GM13977 (cell line): Measurements from ENCODE around the gene RNASE12.
A peak's percentile ranks its signal among the peaks of the same experiment; 100 is the strongest.
"Not testable (repeated sequence)": the region's sequence is repeated elsewhere in the genome, so short reads cannot be mapped to it uniquely, and the experiment has no call there.

Experiments
- DNase-seq: peaks from one replicate; pipeline ENCODE4 v3.0.0; 2012; ENCODE audit warnings: low spot score
- in situ Hi-C: fragments of 300-500 bp; cut with MboI; formaldehyde crosslinking; loops from one replicate; pipeline ENCODE4 v1.12.0; 2022; ENCODE audit warnings: low sequenced_read_pairs, low pct_unique_long_range_greater_than_20kb, mixed read lengths, inconsistent platforms; ENCODE audit not compliant: unreplicated experiment
- TF ChIP-seq, protein P1 (sequence below): IDR thresholded peaks from 2 replicates; pipeline ENCODE4 v1.5.1; 2012; ENCODE audit warnings: mild to moderate bottlenecking, control low read depth; ENCODE audit not compliant: insufficient read depth; ENCODE audit errors: extremely low read depth, missing control alignments

RNASE12 gene

DNA sequence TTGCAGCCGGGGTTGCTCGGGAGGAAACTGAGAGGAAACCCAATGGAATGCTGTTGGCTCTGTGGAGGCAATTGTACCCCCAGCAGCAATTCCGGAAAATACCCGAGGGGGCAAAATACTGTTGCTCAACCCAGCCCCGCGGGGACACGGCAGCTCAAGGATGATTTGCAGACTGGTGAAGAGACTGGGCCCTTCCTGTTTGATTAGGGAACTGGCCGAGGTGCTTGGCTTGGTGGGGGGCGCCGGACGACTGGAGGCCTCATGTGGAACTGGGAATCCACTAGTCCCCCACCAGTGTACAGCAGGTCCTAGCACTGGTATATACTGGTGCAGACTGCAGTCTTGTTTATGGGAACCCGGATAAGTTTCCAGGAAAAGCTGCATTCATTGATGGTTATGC is 10.3 kb upstream of the RNASE12 start:
- TF ChIP-seq, protein P1, sequence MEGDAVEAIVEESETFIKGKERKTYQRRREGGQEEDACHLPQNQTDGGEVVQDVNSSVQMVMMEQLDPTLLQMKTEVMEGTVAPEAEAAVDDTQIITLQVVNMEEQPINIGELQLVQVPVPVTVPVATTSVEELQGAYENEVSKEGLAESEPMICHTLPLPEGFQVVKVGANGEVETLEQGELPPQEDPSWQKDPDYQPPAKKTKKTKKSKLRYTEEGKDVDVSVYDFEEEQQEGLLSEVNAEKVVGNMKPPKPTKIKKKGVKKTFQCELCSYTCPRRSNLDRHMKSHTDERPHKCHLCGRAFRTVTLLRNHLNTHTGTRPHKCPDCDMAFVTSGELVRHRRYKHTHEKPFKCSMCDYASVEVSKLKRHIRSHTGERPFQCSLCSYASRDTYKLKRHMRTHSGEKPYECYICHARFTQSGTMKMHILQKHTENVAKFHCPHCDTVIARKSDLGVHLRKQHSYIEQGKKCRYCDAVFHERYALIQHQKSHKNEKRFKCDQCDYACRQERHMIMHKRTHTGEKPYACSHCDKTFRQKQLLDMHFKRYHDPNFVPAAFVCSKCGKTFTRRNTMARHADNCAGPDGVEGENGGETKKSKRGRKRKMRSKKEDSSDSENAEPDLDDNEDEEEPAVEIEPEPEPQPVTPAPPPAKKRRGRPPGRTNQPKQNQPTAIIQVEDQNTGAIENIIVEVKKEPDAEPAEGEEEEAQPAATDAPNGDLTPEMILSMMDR: no peak
- in situ Hi-C loops: no loop called here
- DNase-seq: no peak

DNA sequence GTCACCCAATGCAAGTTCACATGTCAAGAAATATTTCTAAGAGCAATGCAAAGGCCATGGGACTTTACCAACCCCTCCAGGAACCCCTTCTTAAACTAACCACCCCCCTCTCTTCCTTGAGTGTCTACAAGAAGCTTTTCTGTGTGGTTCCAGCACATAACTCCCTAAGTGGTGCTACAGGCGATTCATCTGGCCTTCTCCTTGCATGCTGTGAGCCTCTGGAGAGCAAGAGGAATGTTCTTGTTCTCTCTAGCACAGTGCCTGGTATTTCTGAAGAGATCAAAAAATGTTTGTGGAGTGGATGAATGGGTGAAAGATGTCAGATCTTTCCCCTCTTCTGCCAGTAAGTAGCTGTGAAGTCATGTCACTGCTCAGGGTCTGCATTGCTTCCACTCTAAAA is 5.9 kb upstream of the RNASE12 start:
- in situ Hi-C loops: no loop called here
- TF ChIP-seq, protein P1: no peak
- DNase-seq: no peak

DNA sequence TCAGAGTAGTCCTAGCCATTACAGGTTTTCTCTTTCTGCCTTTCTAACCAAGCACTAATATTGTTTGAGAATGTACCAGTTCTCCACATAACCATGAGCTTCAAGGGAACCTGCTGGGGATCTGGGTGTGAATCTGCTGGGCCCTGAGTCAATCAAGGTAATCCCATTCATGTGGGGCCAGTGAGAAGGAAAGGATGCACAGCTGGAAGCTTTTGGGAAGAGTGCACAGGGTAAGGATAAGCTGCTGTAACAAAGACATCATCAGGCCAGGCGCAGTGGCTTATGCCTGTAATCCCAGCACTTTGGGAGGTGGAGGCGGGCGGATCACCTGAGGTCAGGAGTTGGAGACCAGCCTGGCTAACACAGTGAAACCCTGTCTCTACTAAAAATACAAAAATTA is 4.5 kb upstream of the RNASE12 start:
- DNase-seq, in situ Hi-C loops: not testable (repeated sequence)

DNA sequence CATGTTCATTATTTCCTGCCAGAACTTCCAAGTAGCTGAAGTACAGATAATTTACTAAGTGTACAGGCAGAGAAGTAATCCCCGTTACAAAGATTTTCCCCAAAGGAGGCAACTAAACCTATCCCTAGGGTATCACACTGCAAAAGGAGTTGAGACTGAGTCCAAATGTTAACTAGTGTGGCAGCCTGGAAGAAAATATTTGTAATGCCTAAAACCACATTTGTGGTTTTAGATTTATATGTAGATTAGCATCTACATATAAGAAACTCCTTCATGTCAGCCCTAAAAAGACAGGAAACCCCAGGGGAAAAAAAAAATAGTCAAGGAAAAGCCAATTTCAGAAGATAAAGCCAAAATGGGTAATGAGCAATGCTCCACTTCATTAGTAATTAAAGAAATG is 1.4 kb upstream of the RNASE12 start:
- in situ Hi-C loops: no loop called here
- TF ChIP-seq, protein P1: no peak
- no peak for DNase-seq

GRCh38 chr14:20587489-20588154 is 3.6 kb downstream of the RNASE12 start, which contains the start of gene RNASE11:
Gene RNASE11, minus strand, starts transcription at chr14:20588001.
- DNase-seq: peak; percentile 26
- in situ Hi-C loops: no loop called here
- TF ChIP-seq, protein P1: no peak

DNA sequence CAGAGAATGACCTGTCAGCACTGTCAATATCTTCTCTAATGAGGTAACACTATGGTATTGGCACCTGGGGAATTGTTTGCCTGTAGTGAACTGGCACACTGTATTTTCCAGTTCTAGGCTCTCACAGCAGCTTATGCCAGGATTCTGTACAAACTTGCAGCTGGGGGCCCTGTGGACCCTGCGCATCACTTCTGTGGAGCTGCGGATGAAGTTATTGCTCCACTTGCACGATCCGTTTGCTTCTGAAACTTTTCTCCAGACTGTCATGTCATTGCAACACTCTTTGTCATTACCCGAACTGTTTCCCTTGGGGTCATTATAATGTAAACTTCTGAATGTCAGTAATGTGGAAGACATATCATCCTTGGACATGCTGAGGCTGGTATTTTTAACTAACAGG is 7.3 kb downstream of the RNASE12 start:
- no peak for DNase-seq
- in situ Hi-C loops: no loop called here
- TF ChIP-seq, protein P1: no peak

GRCh38 chr14:20583142-20583541 is 8.0 kb downstream of the RNASE12 start:
- DNase-seq: no peak
- in situ Hi-C loops: no loop called here
- TF ChIP-seq, protein P1: no peak
